Fibroblast of pulmonary artery (primary cell): ENCODE results near the gene HSPG2.

ENCODE experiments used
- DNase-seq: peaks from one replicate; pipeline ENCODE4 v3.0.0-alpha.2; 2010; ENCODE audit warnings: low read depth
- H3K4me3 ChIP-seq: replicated peaks from 2 replicates; pipeline ENCODE4 v1.5.1; 2011; ENCODE audit warnings: low read depth, mild to moderate bottlenecking, control low read depth, low read length, moderate library complexity
- CTCF ChIP-seq: IDR thresholded peaks from 2 replicates; pipeline ENCODE4 v1.5.1; 2011; ENCODE audit warnings: mild to moderate bottlenecking, control low read depth, low read length, inconsistent platforms; ENCODE audit errors: missing control alignments

The HSPG2 gene

GRCh38 chr1:21966247-21967000, 29.3 kb upstream of the HSPG2 start:
- no peak overlapping the region for H3K4me3 ChIP-seq
- peak; percentile 44 for DNase-seq
- TF ChIP-seq CTCF, result no peak

GRCh38 chr1:21963477-21964217, 26.5 kb upstream of the HSPG2 start:
- peak; percentile 93 for TF ChIP-seq CTCF
- H3K4me3 ChIP-seq, result no peak overlapping the region
- DNase-seq, result peak; percentile 71

GRCh38 chr1:21961799-21962198, 24.7 kb upstream of the HSPG2 start:
- TF ChIP-seq CTCF, result no peak
- no peak for DNase-seq
- no peak overlapping the region for H3K4me3 ChIP-seq

GRCh38 chr1:21961337-21961736, 24.2 kb upstream of the HSPG2 start:
- no peak for DNase-seq
- TF ChIP-seq CTCF, result no peak

GRCh38 chr1:21956720-21957552, 19.8 kb upstream of the HSPG2 start:
- H3K4me3 ChIP-seq, result no peak overlapping the region
- TF ChIP-seq CTCF, result no peak
- peak; percentile 67 for DNase-seq

More at GRCh38 chr1:21961337-21961736, 24.2 kb upstream of the HSPG2 start:
- H3K4me3 ChIP-seq, result no peak overlapping the region

GRCh38 chr1:21955501-21956281, 18.6 kb upstream of the HSPG2 start:
- peak; percentile 50 for DNase-seq
- no peak overlapping the region for H3K4me3 ChIP-seq
- TF ChIP-seq CTCF, result no peak
